SK-N-SH (cell line): ENCODE results near the gene POU2AF1. TPM values are rescaled to one million over a fixed set of nuclear protein-coding genes. Genes with fewer than 3 reads are reported as not detected.

Source experiments
- CTCF ChIA-PET: fragments of 300-600, 350-600 bp; formaldehyde crosslinking; extraction: SDS; loops from one replicate; lab custom pipeline; 2021; lab: Yijun Ruan, JAX
- POLR2A ChIA-PET: fragments of 350-600 bp; sonication (Branson Sonifier 250); formaldehyde crosslinking; extraction: SDS; loops from one replicate; lab custom pipeline; 2020; ENCODE audit warnings: antibody characterized with exemption, inconsistent platforms; lab: Yijun Ruan, JAX
- DNase-seq: peaks from one replicate; pipeline ENCODE4 v3.0.0; 2012
- H2AFZ ChIP-seq: fragments of 200-600 bp; sonication (generic); 2 replicates; pipeline ENCODE4 v1.8.1; 2016; ENCODE audit warnings: antibody characterized with exemption, mild to moderate bottlenecking, low read depth
- H3F3A ChIP-seq: fragments of 200-600 bp; sonication (generic); replicated peaks from 2 replicates; pipeline ENCODE3; 2016; ENCODE audit warnings: antibody characterized with exemption, mild to moderate bottlenecking; ENCODE audit not compliant: insufficient read depth
- H3K27ac ChIP-seq, 2 experiments: fragments of 200-500 bp in 1 of 2; fragments of 200-600 bp in 1 of 2; sonication (Bioruptor generic) in 1 of 2; sonication (generic), shearing (Covaris generic) in 1 of 2; 2 replicates each; pipeline versions ENCODE4 v1.5.1 to v1.6.1; 2014 to 2016; ENCODE audit warnings: low read depth in 2 of 2, inconsistent platforms in 1 of 2, low read length in 1 of 2, mild to moderate bottlenecking in 1 of 2, mixed read lengths in 1 of 2
- H3K27me3 ChIP-seq: fragments of 200-600 bp; sonication (generic), shearing (Covaris generic); 2 replicates; pipeline ENCODE4 v1.6.1; 2016; ENCODE audit warnings: mixed run types; ENCODE audit not compliant: insufficient read depth
- H3K36me3 ChIP-seq, 2 experiments: fragments of 200-500 bp in 1 of 2; fragments of 200-600 bp in 1 of 2; sonication (Bioruptor generic) in 1 of 2; sonication (generic) in 1 of 2; replicated peaks in 1 of 2; 2 replicates each; pipeline versions ENCODE3 to v1.5.1; 2014 to 2016; ENCODE audit warnings: low read length in 1 of 2, mild to moderate bottlenecking in 1 of 2; ENCODE audit not compliant: insufficient read depth in 2 of 2, control insufficient read depth in 1 of 2
- H3K4me1 ChIP-seq, 2 experiments: fragments of 200-500 bp in 1 of 2; fragments of 200-600 bp in 1 of 2; sonication (Bioruptor generic) in 1 of 2; sonication (generic), shearing (Covaris generic) in 1 of 2; 2 replicates each; pipeline versions ENCODE4 v1.5.1 to v1.6.1; 2014 to 2016; ENCODE audit warnings: low read depth in 1 of 2, low read length in 1 of 2, mixed run types in 1 of 2; ENCODE audit not compliant: insufficient read depth in 2 of 2, control insufficient read depth in 1 of 2
- H3K4me2 ChIP-seq: fragments of 200-600 bp; sonication (generic), shearing (Covaris generic); 2 replicates; pipeline ENCODE4 v1.6.1; 2017; ENCODE audit warnings: mixed run types
- H3K4me3 ChIP-seq, 2 experiments: fragments of 200-500 bp in 1 of 2; fragments of 200-600 bp in 1 of 2; sonication (Bioruptor generic) in 1 of 2; sonication (generic), shearing (Covaris generic) in 1 of 2; 2 replicates each; pipeline versions ENCODE4 v1.5.1 to v1.8.1; 2014 to 2016; ENCODE audit warnings: low read depth in 2 of 2, inconsistent platforms in 1 of 2, low read length in 1 of 2, mild to moderate bottlenecking in 1 of 2, mixed read lengths in 1 of 2, moderate library complexity in 1 of 2
- H3K79me2 ChIP-seq: fragments of 200-600 bp; sonication (generic); 2 replicates; pipeline ENCODE4 v1.8.1; 2017; ENCODE audit warnings: mild to moderate bottlenecking; ENCODE audit not compliant: insufficient read depth
- H3K9ac ChIP-seq: fragments of 200-600 bp; sonication (generic); 2 replicates; pipeline ENCODE4 v1.6.1; 2017; ENCODE audit warnings: mixed run types
- H3K9me2 ChIP-seq: fragments of 200-600 bp; sonication (generic); 2 replicates; pipeline ENCODE4 v1.6.1; 2017; ENCODE audit warnings: mixed run types
- H3K9me3 ChIP-seq: fragments of 200-600 bp; sonication (generic); 2 replicates; pipeline ENCODE4 v1.6.1; 2017; ENCODE audit warnings: mixed run types, mild to moderate bottlenecking, moderate library complexity
- H4K20me1 ChIP-seq: fragments of 200-600 bp; sonication (generic); 2 replicates; pipeline ENCODE4 v1.6.1; 2017; ENCODE audit warnings: mild to moderate bottlenecking, mixed run types; ENCODE audit not compliant: insufficient read depth
- ELF1 ChIP-seq: IDR thresholded peaks from 2 replicates; pipeline ENCODE4 v1.4.0; 2012
- EP300 ChIP-seq, 2 experiments: IDR thresholded peaks; 2 replicates each; pipeline versions ENCODE4 v1.4.0 to v1.6.1; 2012; ENCODE audit warnings: borderline replicate concordance in 1 of 2, low read depth in 1 of 2, low read length in 1 of 2
- FOSL2 ChIP-seq: IDR thresholded peaks from 2 replicates; pipeline ENCODE4 v1.4.0; 2012; ENCODE audit warnings: low read depth, mild to moderate bottlenecking, moderate library complexity, borderline replicate concordance
- GATA2 ChIP-seq: sonication (generic); formaldehyde crosslinking; IDR thresholded peaks from 2 replicates; pipeline ENCODE4 v1.5.0; 2020; ENCODE audit warnings: mild to moderate bottlenecking, missing genetic modification reagents
- MEF2A ChIP-seq: IDR thresholded peaks from 2 replicates; pipeline ENCODE4 v1.4.0; 2012; ENCODE audit warnings: low read depth, borderline replicate concordance
- MXI1 ChIP-seq: IDR thresholded peaks from 2 replicates; pipeline ENCODE4 v1.6.1; 2012; ENCODE audit warnings: mild to moderate bottlenecking, low read depth, low read length, improper control_type of control experiment
- NFIC ChIP-seq: IDR thresholded peaks from 2 replicates; pipeline ENCODE4 v1.4.0; 2012; ENCODE audit warnings: borderline replicate concordance
- NRF1 ChIP-seq: IDR thresholded peaks from 2 replicates; pipeline ENCODE4 v1.6.1; 2012; ENCODE audit warnings: low read depth, mild to moderate bottlenecking, low read length
- POLR2AphosphoS5 ChIP-seq: IDR thresholded peaks from 2 replicates; pipeline ENCODE4 v1.6.1; 2012; ENCODE audit warnings: low read depth, low read length
- SIN3A ChIP-seq: IDR thresholded peaks from 2 replicates; pipeline ENCODE4 v1.6.1; 2012; ENCODE audit warnings: low read depth, mild to moderate bottlenecking, low read length, moderate library complexity, borderline replicate concordance
- WGBS: methylation state at CpG from one replicate; pipeline ENCODE4 v1.1.6; 2017; ENCODE audit warnings: low lambda C conversion rate; 5-methylcytosine and 5-hydroxymethylcytosine counted together
- polyA plus RNA-seq, 3 experiments: library from polyadenylated mRNA; depleted of rRNA; stranded (reverse); fragments of >200 nt; gene quantifications; 2 replicates each; pipeline ENCODE4 v1.2.3, GENCODE V29; 2012
- TF ChIP-seq, protein P1 (sequence below): IDR thresholded peaks from 2 replicates; pipeline ENCODE4 v1.4.0; 2012; ENCODE audit warnings: low read depth, borderline replicate concordance
- TF ChIP-seq, protein P2 (sequence below): IDR thresholded peaks from 2 replicates; pipeline ENCODE4 v1.4.0; 2012; ENCODE audit warnings: low read depth

The POU2AF1 gene
- polyA plus RNA-seq, 1 of the 3 experiments (the other 2 are of a cell fraction): 0.07 TPM

DNA sequence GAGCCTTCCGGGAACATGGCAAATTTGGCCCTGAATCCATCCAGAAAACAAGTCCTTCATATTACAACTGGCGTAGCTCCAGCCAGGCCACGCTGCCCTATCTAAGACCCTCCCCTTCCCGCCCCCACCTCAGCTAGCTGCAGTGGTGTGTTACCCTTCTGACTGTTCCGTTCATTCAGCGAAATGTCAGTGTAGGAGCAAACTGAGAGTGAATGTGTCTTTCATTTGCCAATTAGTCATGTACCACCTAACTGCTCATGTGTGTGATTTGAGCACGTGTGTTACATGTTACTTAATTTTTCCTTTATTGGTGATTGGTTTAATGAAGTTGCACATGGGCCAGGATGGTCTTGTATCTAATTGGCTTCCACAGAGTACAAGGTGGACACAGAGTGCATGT lies 34.8 kb upstream of the POU2AF1 start:
- Histone ChIP-seq H3K4me2 (no peak overlapping the region), H3K36me3 (no peaks in the 10 kb centered on the region), H3K9me2 (no peaks in the 10 kb centered on the region), H3K27ac (no peak overlapping the region), H3K9ac (no peak overlapping the region), H4K20me1 (no peaks in the 10 kb centered on the region)
- POLR2A ChIA-PET: no interaction called here
- DNase-seq: no peak
- TF ChIP-seq EP300 (IDR thresholded peaks at IDR 0.05; ENCODE audit: borderline replicate concordance in 1 of 2, low read depth in 1 of 2, low read length in 1 of 2): no peak
- no peak for TF ChIP-seq MXI1
- TF ChIP-seq NRF1: no peak
- TF ChIP-seq POLR2AphosphoS5: no peak
- no peak for TF ChIP-seq SIN3A
- TF ChIP-seq, protein P1, sequence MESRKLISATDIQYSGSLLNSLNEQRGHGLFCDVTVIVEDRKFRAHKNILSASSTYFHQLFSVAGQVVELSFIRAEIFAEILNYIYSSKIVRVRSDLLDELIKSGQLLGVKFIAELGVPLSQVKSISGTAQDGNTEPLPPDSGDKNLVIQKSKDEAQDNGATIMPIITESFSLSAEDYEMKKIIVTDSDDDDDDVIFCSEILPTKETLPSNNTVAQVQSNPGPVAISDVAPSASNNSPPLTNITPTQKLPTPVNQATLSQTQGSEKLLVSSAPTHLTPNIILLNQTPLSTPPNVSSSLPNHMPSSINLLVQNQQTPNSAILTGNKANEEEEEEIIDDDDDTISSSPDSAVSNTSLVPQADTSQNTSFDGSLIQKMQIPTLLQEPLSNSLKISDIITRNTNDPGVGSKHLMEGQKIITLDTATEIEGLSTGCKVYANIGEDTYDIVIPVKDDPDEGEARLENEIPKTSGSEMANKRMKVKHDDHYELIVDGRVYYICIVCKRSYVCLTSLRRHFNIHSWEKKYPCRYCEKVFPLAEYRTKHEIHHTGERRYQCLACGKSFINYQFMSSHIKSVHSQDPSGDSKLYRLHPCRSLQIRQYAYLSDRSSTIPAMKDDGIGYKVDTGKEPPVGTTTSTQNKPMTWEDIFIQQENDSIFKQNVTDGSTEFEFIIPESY: no peak
- TF ChIP-seq GATA2 (CRISPR knock-in tag): no peak
- TF ChIP-seq, all 33 proteins: peak for 0
- no peaks in the 10 kb centered on the region for H3K9me3 ChIP-seq
- H3F3A ChIP-seq: no peaks in the 10 kb centered on the region
- H3K4me3 ChIP-seq: no peak overlapping the region
- no peaks in the 10 kb centered on the region for H3K4me1 ChIP-seq
- 69% methylated on average over 6 of the region's 7 CpGs for WGBS
- no peaks in the 10 kb centered on the region; the same call in 1 of the 2 replicates for H3K27me3 ChIP-seq
- no peaks in the 10 kb centered on the region for H3K79me2 ChIP-seq
- H2AFZ ChIP-seq: no peak overlapping the region
- CTCF ChIA-PET: interaction anchor here (1.4 to 2.7 kb wide), 2 partner anchors 15 to 87 kb away, joined by 4 to 10 read pairs; no protein-coding TSS in a partner anchor

DNA sequence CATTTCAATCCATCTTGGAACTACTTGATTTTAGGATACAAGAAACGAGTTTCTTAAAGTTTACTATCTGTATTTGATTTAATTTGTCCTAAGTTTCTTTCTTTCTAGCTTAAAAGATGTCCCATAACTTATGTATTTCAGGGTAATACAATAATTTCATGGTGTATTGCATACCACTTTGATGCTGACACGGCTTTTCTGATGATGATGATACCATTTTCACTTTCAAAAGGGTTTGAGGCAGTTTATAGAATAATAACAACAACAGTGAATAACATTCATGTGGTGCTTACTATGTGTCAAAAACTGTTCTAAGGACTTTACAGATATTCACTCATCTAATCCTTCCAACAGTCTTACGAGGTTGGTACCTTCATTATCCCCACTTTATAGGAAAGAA lies 33.2 kb upstream of the POU2AF1 start:
- Histone ChIP-seq H4K20me1 (no peaks in the 10 kb centered on the region), H3K27me3 (no peaks in the 10 kb centered on the region; the same call in 1 of the 2 replicates), H3K4me3 (no peak overlapping the region), H3K4me2 (no peak overlapping the region), H3K9me3 (no peaks in the 10 kb centered on the region), H3K9ac (no peak overlapping the region), H3F3A (no peaks in the 10 kb centered on the region), H3K9me2 (no peaks in the 10 kb centered on the region), H2AFZ (no peak overlapping the region), H3K36me3 (no peaks in the 10 kb centered on the region), H3K4me1 (no peaks in the 10 kb centered on the region), H3K27ac (no peak overlapping the region), H3K79me2 (no peaks in the 10 kb centered on the region)
- WGBS: 22% methylated on average over 3 of the region's 3 CpGs
- TF ChIP-seq ELF1 (no peak), SIN3A (no peak), MEF2A (no peak), FOSL2 (no peak), NRF1 (no peak), NFIC (no peak)
- TF ChIP-seq, protein P2, sequence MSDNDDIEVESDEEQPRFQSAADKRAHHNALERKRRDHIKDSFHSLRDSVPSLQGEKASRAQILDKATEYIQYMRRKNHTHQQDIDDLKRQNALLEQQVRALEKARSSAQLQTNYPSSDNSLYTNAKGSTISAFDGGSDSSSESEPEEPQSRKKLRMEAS: no peak
- CTCF ChIA-PET: interaction anchor here (0.6 to 3.5 kb wide), 5 partner anchors 11 to 1335 kb away, joined by 3 to 14 read pairs (median 10); no protein-coding TSS in a partner anchor
- DNase-seq: no peak
- POLR2A ChIA-PET: no interaction called here
